ENCODE data around the gene SAA1. TPM values are rescaled to one million over a fixed set of nuclear protein-coding genes. Genes with fewer than 3 reads are reported as not detected.

The SAA1 gene
- total and polyA plus RNA-seq, 2 donors (not counting 3 experiments of a cell fraction or from before 2014, with no cell fraction given): not detected

GRCh38 chr11:18317551-18317950 lies 51.5 kb downstream of the SAA1 start:
- Histone ChIP-seq H3K4me3 (replicated peaks in 1 of 3; ENCODE audit: insufficient read depth in 1 of 3, low read depth in 1 of 3, low read length in 3 of 3) (no peak overlapping the region), H3K9ac (replicated peaks; ENCODE audit: extremely low read depth, insufficient read depth, low read length) (no peak overlapping the region), H3K79me2 (ENCODE audit: control insufficient read depth, insufficient read depth, low read length) (peaks cover 12% of the 10 kb centered on the region), H3K27ac (ENCODE audit: insufficient read depth, low read depth, low read length) (no peak overlapping the region), H3K9me3 (replicated peaks; ENCODE audit: control insufficient read depth, insufficient read depth, low read length) (no peaks in the 10 kb centered on the region), H3K9me1 (replicated peaks; ENCODE audit: control insufficient read depth, extremely low read depth, insufficient read depth, low read length) (no peaks in the 10 kb centered on the region), H3K4me1 (ENCODE audit: control insufficient read depth, extremely low read depth, insufficient read depth, low read length) (peaks cover 9% of the 10 kb centered on the region), H3K4me2 (ENCODE audit: insufficient read depth, low read length) (no peak overlapping the region), H2AFZ (ENCODE audit: low read depth, low read length) (no peak overlapping the region), H3K27me3 (ENCODE audit: control insufficient read depth in 2 of 2, insufficient read depth in 2 of 2, low read length in 2 of 2) (no peaks in the 10 kb centered on the region), H4K20me1 (replicated peaks; ENCODE audit: control insufficient read depth, extremely low read depth, insufficient read depth, low read length) (no peaks in the 10 kb centered on the region), H3K36me3 (ENCODE audit: control insufficient read depth in 2 of 2, extremely low read depth in 1 of 2, insufficient read depth in 2 of 2, low read length in 2 of 2) (peaks cover 0 to 2% of the 10 kb centered on the region in 2 experiments)
- dilution Hi-C loops (cut with MboI; ENCODE audit: extremely low pct_ligation_motif_present, low sequenced_read_pairs) (no loop called here), intact Hi-C loops (cut with micrococcal nuclease) (no loop called here)
- ChIA-PET POLR2A (no interaction called here), CTCF (no interaction called here)
- no TSS peak for BruUV-seq (replicated peaks)
- no peak for TF ChIP-seq CTCF (IDR thresholded peaks at IDR 0.05; ENCODE audit: extremely low read depth in 1 of 2, insufficient read depth in 1 of 2, low read depth in 1 of 2, low read length in 2 of 2)
- no peak for TF ChIP-seq MYC (IDR thresholded peaks at IDR 0.05; ENCODE audit: low read depth, low read length)
- no peak for TF ChIP-seq FOS (IDR thresholded peaks at IDR 0.05; ENCODE audit: borderline replicate concordance, insufficient read depth, low read length)
- TF ChIP-seq POLR2AphosphoS5 (IDR thresholded peaks at IDR 0.05; ENCODE audit: insufficient read depth, low read depth, low read length): no peak
- no peak for TF ChIP-seq EZH2 (IDR thresholded peaks at IDR 0.05; ENCODE audit: borderline replicate concordance, low read depth, low read length, severe bottlenecking)
- no peak for TF ChIP-seq GATA2 (IDR thresholded peaks at IDR 0.05; ENCODE audit: insufficient read depth, insufficient read length, low read depth, low read length)
- no peak for TF ChIP-seq POLR2A (IDR thresholded peaks at IDR 0.05; ENCODE audit: low read depth, low read length)
- TF ChIP-seq JUN (IDR thresholded peaks at IDR 0.05; ENCODE audit: borderline replicate concordance, insufficient read depth, insufficient read length, low read depth): no peak
- TF ChIP-seq, protein P1, sequence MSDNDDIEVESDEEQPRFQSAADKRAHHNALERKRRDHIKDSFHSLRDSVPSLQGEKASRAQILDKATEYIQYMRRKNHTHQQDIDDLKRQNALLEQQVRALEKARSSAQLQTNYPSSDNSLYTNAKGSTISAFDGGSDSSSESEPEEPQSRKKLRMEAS (IDR thresholded peaks at IDR 0.05; ENCODE audit: insufficient read depth, insufficient read length): no peak
- no peak for DNase-seq (ENCODE audit: low read depth, low spot score)
- FAIRE-seq: no peak

Small RNA genes within 50 kb of the gene (small RNA-seq; reads per million reads assigned to genes)
- gene RNA5SP333 (ENCODE audit: insufficient read depth, insufficient read length, low read depth, low replicate concordance): not detected
- gene RNA5SP334 (ENCODE audit: insufficient read depth, insufficient read length, low read depth, low replicate concordance): not detected

Other genes starting within 250 kb of the SAA1 start
- gene TPH1, start 220.0 kb upstream of the SAA1 start, total RNA-seq: 0.07 and 0.42 TPM in 2 replicates
- 0.05 and 0.07 TPM in 2 replicates for gene TPH1, start 220.0 kb upstream of the SAA1 start, polyA plus RNA-seq
- 22.1 and 24.2 TPM in 2 replicates for gene SAAL1, start 160.2 kb upstream of the SAA1 start, total RNA-seq
- gene SAAL1, start 160.2 kb upstream of the SAA1 start, polyA plus RNA-seq: 8.0 and 9.5 TPM in 2 replicates
- not detected in 2 replicates for gene MRGPRX3, start 133.7 kb upstream of the SAA1 start, total RNA-seq
- not detected in 2 replicates for gene MRGPRX3, start 133.7 kb upstream of the SAA1 start, polyA plus RNA-seq
- not detected in 2 replicates for gene MRGPRX4, start 93.4 kb upstream of the SAA1 start, total RNA-seq
- not detected in 2 replicates for gene MRGPRX4, start 93.4 kb upstream of the SAA1 start, polyA plus RNA-seq
- gene SAA4, start 29.5 kb upstream of the SAA1 start, total RNA-seq: not detected in 2 replicates
- not detected in 2 replicates for gene SAA4, start 29.5 kb upstream of the SAA1 start, polyA plus RNA-seq
- gene SAA2, start 17.6 kb upstream of the SAA1 start, total RNA-seq: not detected in 2 replicates
- gene SAA2, start 17.6 kb upstream of the SAA1 start, polyA plus RNA-seq: not detected in 2 replicates
- gene HPS5, start 55.9 kb downstream of the SAA1 start, total RNA-seq: 14.1 and 15.6 TPM in 2 replicates
- 3.3 and 4.7 TPM in 2 replicates for gene HPS5, start 55.9 kb downstream of the SAA1 start, polyA plus RNA-seq
- 44.4 and 47.7 TPM in 2 replicates for gene GTF2H1, start 56.3 kb downstream of the SAA1 start, total RNA-seq
- gene GTF2H1, start 56.3 kb downstream of the SAA1 start, polyA plus RNA-seq: 14.2 and 15.7 TPM in 2 replicates
- gene LDHA, start 128.3 kb downstream of the SAA1 start, total RNA-seq: 477 and 537 TPM in 2 replicates
- 201 and 265 TPM in 2 replicates for gene LDHA, start 128.3 kb downstream of the SAA1 start, polyA plus RNA-seq
- not detected in 2 replicates for gene LDHC, start 146.1 kb downstream of the SAA1 start, total RNA-seq
- not detected in 2 replicates for gene LDHC, start 146.1 kb downstream of the SAA1 start, polyA plus RNA-seq
- not detected in 2 replicates for gene LDHAL6A, start 189.6 kb downstream of the SAA1 start, total RNA-seq
- not detected in 2 replicates for gene LDHAL6A, start 189.6 kb downstream of the SAA1 start, polyA plus RNA-seq